Activated T-cell treated with anti-CD3 and anti-CD28 coated beads, Interleukin-2, amount 50 U/mL, for 1 hour (primary cell): ENCODE measurements around the gene PLEKHM3.

Experiments
- DNase-seq: peaks from one replicate; pipeline ENCODE4 v3.0.0-alpha.2; 2020

The PLEKHM3 gene

GRCh38 chr2:207778298-207778882 is 246.9 kb downstream of the PLEKHM3 start:
- DNase-seq: no peak

DNA sequence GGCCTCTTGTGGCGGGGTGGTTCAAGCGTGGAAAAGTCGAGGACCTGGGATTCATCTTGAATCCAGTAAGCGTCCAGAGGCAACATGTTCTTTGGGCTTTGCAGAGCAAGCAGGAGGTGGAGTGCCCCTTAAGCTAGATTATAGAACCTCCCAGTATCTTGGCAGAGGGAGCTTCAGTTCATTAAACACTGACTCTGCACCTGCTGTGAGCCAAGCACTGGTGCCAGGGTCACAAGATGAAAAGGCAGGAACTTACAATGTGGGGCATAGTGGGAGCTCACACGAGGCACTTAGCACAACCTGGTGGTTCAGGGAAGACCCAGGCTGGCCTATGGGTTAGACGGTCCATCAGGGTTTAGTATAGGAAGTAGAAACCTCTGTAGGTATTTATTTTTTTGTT is 248.2 kb downstream of the PLEKHM3 start:
- no peak for DNase-seq

DNA sequence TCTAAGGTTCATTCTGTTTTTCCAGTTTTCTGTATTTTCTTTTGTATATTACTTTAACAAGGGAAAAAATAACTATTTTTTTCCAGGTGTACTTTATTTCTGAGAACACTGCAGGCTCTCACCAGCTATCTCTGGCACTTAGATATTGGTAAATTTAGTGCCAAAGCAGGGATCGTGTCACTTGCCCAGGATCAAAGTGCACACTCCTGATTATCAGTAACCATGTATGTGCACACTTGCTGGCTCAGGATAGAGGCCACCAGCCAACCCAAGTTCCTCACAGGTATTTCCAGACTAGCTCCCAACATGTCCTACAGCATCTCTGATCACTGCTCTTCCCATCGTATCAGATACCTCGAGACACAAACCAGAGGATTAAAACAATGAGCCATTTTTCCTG is 249.9 kb downstream of the PLEKHM3 start:
- DNase-seq: no peak

DNA sequence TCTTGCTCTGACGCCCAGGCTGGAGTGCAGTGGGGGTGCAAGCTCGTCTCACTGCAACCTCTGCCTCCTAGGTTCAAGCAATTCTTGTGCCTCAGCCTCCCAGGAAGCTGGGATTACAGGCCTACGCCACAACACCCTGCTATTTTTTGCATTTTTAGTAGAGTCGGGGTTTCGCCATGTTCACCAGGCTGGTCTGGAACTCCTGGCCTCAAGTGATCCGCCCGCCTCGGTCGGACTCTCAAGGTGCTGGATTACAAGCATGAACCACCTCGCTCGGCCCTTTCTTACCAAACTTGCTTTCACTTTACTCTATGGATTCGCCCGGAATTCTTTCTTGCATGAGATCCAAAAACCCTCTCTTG is 252.5 kb downstream of the PLEKHM3 start:
- no peak for DNase-seq

DNA sequence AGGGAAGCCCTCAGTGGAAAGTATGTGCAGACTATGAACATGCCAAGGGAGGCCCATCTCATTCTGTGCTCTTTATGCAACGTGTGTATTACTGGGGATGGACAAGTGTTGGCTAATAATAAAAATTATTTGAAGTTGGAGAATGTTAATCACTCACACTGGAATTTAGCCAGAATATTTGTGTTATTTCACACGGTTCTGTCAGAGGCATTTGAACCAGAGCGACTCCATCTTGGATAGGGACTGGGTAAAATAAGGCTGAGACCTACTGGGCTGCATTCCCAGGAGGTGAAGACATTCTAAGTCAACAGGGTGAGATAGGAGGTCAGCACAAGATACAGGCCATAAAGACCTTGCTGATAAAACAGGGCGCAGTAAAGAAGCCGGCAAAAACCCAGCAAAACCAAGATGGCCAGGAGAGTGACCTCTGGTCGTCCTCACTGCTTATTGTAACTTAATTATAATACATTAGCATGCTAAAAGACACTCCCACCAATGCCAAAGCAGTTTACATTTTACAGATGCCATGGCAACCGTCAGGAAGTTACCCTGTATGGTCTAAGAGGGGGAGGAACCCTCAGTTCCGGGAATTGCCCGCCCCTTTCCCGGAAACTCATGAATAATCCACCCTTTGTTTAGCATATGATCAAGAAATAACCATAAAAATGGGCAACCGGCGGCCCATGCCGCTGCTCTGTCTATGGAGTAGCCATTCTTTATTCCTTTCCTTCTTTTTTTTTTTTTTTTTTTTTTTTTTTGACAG is 253.1 kb downstream of the PLEKHM3 start:
- DNase-seq: peak; percentile 33

DNA sequence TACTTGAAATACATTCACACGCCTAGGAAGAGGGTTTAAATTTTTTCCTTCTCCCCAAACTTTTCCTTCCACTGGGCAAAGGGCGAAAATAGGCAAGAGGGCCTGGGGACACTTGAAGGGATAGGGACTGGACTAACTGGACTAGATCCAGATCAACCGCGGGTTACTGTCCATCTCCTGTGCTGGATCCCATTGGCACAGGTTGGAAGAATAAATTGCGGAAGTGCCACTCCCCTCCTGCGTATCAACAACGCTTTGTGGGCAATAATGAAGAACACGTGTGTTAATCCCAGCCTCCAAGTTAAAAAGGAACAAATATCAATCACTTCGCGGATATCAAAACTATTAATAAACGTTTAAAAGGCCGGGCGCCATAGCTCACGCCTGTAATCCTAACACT is 253.9 kb downstream of the PLEKHM3 start:
- DNase-seq: no peak
